LNCaP clone FGC (cell line): ENCODE measurements around the gene ANKRD60.

ENCODE experiments used
- DNase-seq: peaks from one replicate; pipeline ENCODE4 v3.0.0-alpha.2; 2011; ENCODE audit warnings: low read depth
- H3K4me3 ChIP-seq: 2 replicates; pipeline ENCODE4 v1.5.1; 2011; ENCODE audit warnings: mild to moderate bottlenecking, low read depth, low read length, control low read depth
- CTCF ChIP-seq: IDR thresholded peaks from 2 replicates; pipeline ENCODE4 v1.5.1; 2012; ENCODE audit warnings: mild to moderate bottlenecking; ENCODE audit not compliant: control insufficient read depth, insufficient read depth; ENCODE audit errors: extremely low read depth

The ANKRD60 gene

DNA sequence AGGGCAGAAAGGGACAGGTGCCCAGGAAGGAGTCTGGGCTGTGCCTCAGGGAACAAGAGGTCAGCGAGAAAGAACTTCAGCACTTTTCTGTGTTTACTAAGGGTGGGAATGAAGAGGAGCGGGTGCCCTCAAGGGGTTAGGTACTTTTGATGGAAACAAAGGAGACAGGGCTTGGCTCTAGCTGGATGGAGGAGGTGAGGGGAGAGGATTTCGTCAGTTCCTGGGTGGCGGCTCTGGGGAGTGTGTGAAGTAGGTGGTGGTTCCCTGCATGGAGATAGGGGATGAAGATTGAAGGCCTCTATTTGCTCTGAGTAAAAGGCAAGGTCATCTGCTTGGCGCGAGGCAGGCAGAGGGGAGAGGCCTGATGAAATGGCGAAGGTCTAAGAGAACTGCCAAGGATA, 40.0 kb upstream of the ANKRD60 start:
- DNase-seq: no peak
- no peak for TF ChIP-seq CTCF
- H3K4me3 ChIP-seq: no peak overlapping the region

GRCh38 chr20:58267389-58268215, 39.1 kb upstream of the ANKRD60 start:
- H3K4me3 ChIP-seq: no peak overlapping the region
- TF ChIP-seq CTCF: no peak
- no peak for DNase-seq

GRCh38 chr20:58264271-58264670, 35.8 kb upstream of the ANKRD60 start:
- TF ChIP-seq CTCF: no peak
- H3K4me3 ChIP-seq: no peak overlapping the region
- no peak for DNase-seq

GRCh38 chr20:58261660-58262059, 33.2 kb upstream of the ANKRD60 start:
- no peak for TF ChIP-seq CTCF
- no peak overlapping the region for H3K4me3 ChIP-seq

GRCh38 chr20:58260006-58260405, 31.6 kb upstream of the ANKRD60 start:
- DNase-seq: no peak

More at GRCh38 chr20:58261660-58262059, 33.2 kb upstream of the ANKRD60 start:
- DNase-seq: no peak

GRCh38 chr20:58256842-58257241, 28.4 kb upstream of the ANKRD60 start:
- DNase-seq: no peak
- no peak for TF ChIP-seq CTCF
- H3K4me3 ChIP-seq: no peak overlapping the region

More at GRCh38 chr20:58260006-58260405, 31.6 kb upstream of the ANKRD60 start:
- no peak for TF ChIP-seq CTCF
- H3K4me3 ChIP-seq: no peak overlapping the region

- DNase-seq: no peak
- H3K4me3 ChIP-seq: no peak overlapping the region
- TF ChIP-seq CTCF: no peak
These were observed 27.9 kb upstream of the ANKRD60 start for GRCh38 chr20:58256307-58256706.
